ENCODE measurements around the gene KLHL2.
"Not testable (repeated sequence)": the region's sequence is repeated elsewhere in the genome, so short reads cannot be mapped to it uniquely, and the experiment has no call there.

Gene KLHL2, protein sequence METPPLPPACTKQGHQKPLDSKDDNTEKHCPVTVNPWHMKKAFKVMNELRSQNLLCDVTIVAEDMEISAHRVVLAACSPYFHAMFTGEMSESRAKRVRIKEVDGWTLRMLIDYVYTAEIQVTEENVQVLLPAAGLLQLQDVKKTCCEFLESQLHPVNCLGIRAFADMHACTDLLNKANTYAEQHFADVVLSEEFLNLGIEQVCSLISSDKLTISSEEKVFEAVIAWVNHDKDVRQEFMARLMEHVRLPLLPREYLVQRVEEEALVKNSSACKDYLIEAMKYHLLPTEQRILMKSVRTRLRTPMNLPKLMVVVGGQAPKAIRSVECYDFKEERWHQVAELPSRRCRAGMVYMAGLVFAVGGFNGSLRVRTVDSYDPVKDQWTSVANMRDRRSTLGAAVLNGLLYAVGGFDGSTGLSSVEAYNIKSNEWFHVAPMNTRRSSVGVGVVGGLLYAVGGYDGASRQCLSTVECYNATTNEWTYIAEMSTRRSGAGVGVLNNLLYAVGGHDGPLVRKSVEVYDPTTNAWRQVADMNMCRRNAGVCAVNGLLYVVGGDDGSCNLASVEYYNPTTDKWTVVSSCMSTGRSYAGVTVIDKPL

DNA sequence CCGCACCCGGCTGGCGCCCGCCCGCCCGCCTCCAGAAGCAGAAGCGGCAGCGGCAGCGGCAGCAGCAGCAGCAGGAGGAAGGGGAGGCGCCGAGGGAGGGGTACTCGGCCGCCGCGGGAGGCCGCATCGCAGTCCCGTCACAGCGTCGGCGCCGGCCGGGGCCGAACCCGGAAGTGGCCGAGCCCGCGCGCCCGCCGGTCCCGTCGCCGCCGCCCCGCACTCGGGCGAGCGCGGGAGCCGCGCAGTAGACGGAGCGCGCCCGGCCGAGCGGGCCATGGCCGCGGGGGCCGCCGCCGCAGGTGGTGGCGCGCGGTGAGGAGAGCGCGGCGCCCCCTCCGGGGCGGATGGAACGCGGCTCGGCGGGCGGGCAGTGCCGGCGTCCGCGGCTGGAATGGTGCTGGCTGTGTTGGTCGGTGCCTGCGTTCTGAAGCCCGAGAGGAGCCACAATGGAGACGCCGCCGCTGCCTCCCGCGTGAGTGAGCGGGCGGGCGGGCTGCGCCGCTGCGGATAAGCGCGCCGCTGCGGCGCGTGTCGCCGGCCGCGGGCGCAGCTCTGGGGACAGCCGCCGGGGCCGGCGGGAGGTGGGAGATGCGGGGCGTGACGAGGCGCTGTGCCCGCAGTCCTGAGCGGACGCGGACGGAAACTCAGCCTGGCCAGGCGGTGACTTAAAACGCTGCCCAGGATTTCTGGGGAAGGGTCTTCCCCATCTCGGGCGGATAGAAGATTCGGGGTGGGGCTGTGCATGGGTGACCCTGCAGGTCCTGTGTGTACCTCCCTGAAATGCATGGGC lies at the start of gene KLHL2:
TSS of gene KLHL2 (plus strand) at position 131 of the 790 bp plus-strand sequence. CDS start at position 447, 316 bp downstream.
- DNase-seq (ENCODE audit: low read depth) = peak; percentile 82

GRCh38 chr4:165158762-165159161 lies 48.6 kb upstream of the KLHL2 start:
- DNase-seq (ENCODE audit: low read depth) = no peak

DNA sequence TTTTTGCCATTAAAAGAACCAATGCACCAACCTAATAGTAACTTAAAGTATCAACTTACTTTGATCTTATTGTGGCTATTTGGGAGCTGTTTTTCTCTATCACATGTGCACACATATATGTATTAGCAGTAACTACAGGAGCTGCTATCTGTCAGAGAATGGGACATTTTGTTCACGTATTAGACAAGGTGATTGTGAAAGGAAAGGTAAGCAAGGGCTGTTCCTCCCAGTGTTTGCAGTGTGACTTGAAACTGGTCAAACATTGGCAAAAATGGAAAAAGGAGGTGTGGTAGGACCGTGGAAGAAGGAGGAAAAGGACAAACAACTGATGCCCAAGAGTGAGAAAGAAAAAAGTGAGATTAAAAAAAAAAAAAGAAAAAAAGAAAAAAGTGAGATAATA lies 43.1 kb upstream of the KLHL2 start:
- DNase-seq (ENCODE audit: low read depth) = no peak

DNA sequence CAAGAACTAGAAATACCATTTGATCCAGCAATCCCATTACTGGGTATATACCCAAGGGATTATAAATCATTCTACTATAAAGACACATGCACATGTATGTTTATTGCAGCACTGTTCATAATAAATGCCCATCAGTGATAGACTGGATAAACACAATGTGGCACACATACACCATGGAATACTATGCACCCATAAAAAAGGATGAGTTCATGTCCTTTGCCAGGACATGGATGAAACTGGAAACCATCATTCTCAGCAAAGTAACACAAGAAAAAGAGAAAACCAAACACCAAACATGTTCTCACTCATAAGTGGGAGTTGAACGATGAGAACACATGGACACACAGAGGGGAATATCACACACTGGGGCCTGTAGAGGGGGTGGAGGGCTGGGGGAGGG lies 40.5 kb upstream of the KLHL2 start:
- DNase-seq (ENCODE audit: low read depth) = not testable (repeated sequence)

- DNase-seq (ENCODE audit: low read depth) = no peak
Observed at GRCh38 chr4:165167650-165168049, 39.7 kb upstream of the KLHL2 start.

GRCh38 chr4:165170819-165171218 lies 36.5 kb upstream of the KLHL2 start:
- DNase-seq (ENCODE audit: low read depth) = no peak

DNA sequence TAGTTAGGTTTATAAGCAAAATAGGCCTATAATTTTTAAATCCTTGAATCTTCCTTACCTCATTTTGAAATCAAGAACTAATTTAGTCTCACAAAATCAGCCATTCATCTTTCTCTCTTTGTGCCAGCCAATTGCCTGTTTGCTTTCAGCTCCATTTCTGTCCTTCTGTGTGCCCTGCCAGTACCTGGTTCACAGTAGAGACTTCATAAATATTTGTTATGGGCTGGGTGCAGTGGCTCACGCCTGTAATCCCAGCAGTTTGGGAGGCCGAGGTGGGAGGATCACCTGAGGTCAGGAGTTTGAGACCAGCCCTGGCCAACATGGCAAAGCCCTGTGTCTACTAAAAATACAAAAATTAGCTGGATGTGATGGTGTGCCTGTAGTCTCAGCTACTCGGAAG lies 31.9 kb upstream of the KLHL2 start:
- not testable (repeated sequence) for DNase-seq (ENCODE audit: low read depth)

DNA sequence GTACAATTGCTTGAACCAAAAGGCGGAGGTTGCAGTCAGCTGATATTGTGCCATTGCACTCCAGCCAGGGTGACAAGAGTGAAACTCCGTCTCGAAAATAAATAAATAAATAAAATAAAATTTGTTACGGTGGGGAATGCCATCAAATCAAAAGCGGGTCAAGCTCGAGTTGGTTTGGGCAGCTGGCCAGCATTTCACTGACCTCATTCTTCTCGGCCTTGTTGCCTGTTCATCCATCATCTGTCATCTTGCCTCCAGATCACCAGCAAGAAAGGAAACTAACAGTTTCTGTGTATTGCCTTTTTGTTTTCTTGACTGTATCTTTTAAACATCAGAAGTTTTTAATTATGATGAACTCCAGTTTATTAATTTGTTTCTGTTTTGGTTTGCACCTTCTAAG lies 31.5 kb upstream of the KLHL2 start:
- no peak for DNase-seq (ENCODE audit: low read depth)

DNA sequence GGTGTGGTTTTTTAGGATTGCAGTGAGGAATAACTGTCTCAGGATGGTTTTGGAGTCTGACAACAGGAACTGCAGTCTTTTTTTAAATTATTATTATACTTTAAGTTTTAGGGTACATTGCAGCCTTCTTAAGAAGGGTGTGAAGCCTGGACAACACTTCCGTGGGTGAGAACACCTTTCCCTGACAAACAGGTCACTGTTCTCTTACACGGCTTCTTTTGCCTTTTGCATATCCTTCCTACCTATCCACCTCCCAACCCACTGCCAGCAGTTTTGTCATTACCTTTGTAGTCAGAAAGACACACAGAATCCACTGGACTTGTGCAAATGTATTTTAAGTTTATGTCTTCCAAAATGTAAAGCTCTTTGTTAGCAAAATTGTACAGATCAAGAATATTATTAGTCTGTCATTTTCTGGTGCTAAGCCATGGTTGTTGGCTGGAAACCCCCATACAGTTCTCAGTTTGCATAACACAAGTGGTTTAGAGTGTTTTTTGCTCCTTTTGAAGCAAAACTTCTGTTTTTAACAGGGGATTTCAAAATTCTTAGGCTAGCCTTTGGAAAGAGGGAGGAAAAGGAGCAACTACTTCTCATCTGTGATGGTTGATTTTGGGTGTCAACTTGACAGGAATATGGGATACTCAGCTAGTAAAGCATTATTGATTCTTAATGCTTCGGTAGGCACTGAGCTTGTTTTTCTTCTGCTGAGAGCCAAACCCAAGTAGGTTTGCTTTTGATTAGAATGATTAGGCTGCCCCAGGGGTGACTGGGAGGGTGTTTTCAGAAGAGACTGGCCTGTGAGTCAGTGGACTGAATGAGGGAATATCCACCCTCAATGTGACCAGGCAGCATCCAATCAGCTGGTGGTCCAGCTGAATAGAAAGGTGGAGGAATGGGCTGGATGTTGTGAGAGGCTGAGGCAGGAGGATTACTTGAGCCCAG lies 29.4 kb upstream of the KLHL2 start:
- no peak for DNase-seq (ENCODE audit: low read depth)

DNA sequence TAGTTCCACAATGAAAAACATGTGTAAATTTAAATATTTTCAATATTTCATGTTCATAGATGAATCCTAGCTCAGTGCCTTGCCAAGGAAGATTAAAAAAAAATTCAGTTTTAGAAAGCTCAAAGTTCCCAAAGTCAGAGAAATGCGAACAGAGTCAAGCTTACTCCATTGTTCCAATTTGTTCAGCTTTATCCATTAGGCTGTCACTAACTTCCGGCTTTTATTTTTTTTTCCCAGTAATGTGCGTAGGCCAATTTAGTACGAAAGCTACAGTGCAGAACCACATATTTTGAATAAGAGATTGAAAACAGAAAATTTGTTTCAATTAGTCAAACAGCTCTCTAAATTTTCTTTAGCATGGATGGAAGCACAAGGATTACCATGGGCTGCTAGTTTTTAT lies 23.1 kb upstream of the KLHL2 start:
- DNase-seq (ENCODE audit: low read depth) = no peak

DNA sequence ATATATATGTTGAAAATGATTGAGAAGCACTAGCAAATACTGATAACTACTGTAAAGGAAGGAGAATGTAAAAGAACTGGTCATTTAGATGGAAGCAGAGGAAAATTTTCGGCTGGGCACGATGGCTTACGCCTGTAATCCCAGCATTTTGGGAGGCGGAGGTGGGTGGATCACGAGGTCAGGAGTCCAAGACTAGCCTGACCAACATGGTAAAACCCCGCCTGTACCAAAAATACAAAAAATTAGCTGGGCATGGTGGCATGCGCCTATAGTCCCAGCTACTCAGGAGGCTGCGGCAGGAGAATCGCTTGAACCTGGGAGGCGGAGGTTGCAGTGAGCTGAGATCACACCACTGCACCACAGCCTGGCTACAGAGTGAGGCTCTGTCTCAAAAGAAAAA lies 22.4 kb upstream of the KLHL2 start:
- not testable (repeated sequence) for DNase-seq (ENCODE audit: low read depth)

- DNase-seq (ENCODE audit: low read depth) = no peak
Observed at GRCh38 chr4:165185448-165185847, 21.9 kb upstream of the KLHL2 start.

DNA sequence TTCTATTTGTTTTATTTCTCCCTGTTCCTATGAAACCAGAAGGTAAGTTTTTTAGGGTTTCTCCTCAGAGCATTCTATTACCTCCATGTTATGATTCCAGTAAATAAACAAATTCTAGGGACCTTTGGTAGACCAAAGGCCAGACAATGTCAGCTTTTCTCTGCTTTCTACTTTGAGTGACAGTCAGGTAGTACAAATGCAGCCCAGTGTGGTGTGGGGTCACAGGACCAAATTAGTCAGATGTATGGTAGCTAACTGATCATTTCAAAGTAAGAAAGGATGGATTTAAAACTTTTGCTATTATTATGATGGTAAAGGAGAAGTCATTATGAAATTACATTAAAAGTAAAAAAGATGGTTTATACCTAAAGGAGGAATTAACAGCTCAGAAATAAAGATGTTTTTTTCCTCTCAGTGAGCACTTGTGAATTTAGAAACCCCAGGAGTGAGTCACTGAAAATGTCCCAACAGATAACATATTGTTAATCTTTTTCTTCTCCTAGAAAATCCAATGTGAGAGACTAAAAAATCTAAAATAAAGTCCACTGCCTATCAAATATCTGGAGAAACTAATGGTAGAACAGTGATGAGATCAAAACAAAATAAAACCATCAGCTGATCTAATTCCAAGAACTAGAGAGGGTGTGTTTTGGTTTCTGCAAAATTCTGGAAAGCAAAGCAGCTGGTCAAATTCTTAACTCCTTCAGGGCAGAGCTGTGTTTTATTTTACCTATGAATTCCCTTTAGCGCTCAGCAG lies 16.6 kb upstream of the KLHL2 start:
- DNase-seq (ENCODE audit: low read depth) = no peak

GRCh38 chr4:165191348-165191656 lies 16.1 kb upstream of the KLHL2 start:
- DNase-seq (ENCODE audit: low read depth) = no peak

DNA sequence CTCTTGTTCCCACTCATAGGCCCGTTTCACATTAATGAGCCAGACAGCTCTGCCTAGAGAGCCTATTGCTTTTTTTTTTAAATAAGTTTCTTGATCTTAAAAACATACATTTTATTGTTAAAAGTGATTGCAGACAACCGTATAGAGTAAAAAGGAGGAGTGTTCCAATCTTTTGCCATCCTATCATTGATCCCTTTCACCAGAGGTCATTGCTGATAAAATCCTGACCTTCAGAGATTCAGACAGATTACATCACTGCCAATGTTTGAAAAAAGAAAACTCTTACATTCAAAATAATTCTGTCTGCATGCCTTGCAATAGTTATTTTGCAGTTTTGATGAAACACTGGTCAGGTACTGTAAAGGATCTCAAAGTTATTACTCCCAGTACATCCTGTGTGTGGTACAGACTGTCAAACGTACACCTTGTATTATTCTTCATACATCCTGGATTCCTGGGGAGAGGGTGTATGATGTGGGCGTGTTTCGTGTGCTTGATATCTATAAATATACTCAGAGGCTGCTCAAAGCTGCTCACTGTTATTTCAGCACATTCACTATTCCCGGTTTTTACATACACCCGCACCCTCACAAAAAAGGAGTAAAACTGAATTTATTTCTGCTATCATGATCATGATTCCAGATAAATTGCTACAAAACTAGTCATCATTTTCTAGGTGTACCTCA lies 15.4 kb upstream of the KLHL2 start:
- no peak for DNase-seq (ENCODE audit: low read depth)

GRCh38 chr4:165192500-165192898 lies 14.9 kb upstream of the KLHL2 start:
- no peak for DNase-seq (ENCODE audit: low read depth)

DNA sequence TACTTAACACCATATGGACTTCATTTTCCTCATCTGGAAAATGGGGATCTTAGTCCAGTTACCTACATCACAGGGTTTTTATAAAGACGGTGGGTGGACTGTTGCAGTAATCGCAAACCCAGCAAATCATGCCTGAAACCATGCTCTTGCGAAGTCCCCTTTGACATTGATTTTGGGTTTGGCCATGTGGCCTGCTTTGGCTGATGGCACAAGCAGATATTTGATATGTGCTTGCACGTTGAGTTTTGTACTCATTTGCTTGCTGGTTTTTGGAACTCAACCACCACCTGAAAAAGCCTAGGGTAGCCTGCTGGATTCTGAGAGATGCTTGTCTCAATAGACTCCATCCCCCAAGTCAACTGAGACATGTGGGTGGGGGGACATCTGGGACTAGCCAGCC lies 14.4 kb upstream of the KLHL2 start:
- no peak for DNase-seq (ENCODE audit: low read depth)

- DNase-seq (ENCODE audit: low read depth) = no peak
Observed at GRCh38 chr4:165194368-165194767, 13.0 kb upstream of the KLHL2 start.

GRCh38 chr4:165198329-165198728 lies 9.0 kb upstream of the KLHL2 start:
- no peak for DNase-seq (ENCODE audit: low read depth)

- no peak for DNase-seq (ENCODE audit: low read depth)
Observed at GRCh38 chr4:165199286-165199685, 8.1 kb upstream of the KLHL2 start.

DNA sequence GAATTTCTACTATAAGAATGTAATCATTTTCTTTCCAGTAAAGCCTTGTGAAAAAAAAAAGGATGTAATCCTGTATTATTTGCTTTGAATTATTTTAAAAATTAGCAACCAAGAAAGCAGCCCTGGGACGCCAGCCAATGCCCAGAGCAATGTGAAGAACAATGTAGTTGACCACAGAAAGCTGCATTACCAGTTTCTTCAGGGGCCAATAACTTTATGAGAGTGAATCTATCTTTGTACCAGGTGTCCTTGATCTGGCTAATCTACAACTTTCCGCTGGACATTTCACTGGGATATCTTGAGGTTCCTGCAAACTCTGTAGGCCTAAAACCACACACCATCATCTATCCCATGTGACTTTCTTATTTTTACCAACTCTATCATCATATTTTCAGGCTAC lies 7.6 kb upstream of the KLHL2 start:
- peak; percentile 30 for DNase-seq (ENCODE audit: low read depth)

Data from EH (cell line).